HG02938 (cell line): ENCODE measurements around the gene RBM47.
A peak's percentile ranks its signal among the peaks of the same experiment; 100 is the strongest.

ENCODE experiments used
- ATAC-seq: cut with Tn5 transposase; IDR thresholded peaks from one replicate; pipeline ENCODE4 v1.9.1; 2021; ENCODE audit warnings: mild to moderate bottlenecking, moderate library complexity; ENCODE audit not compliant: unreplicated experiment

RBM47 gene

GRCh38 chr4:40626183-40626990 is 3.3 kb downstream of the RBM47 start:
- ATAC-seq, result no peak

GRCh38 chr4:40623707-40624106 is 6.0 kb downstream of the RBM47 start:
- ATAC-seq, result no peak

- no peak for ATAC-seq
Observed at GRCh38 chr4:40622913-40623312, 6.8 kb downstream of the RBM47 start.

GRCh38 chr4:40621592-40622512 is 7.8 kb downstream of the RBM47 start:
- peak; percentile 63 for ATAC-seq

GRCh38 chr4:40621229-40621591 is 8.5 kb downstream of the RBM47 start:
- peak; percentile 36 for ATAC-seq

GRCh38 chr4:40619600-40619999 is 10.1 kb downstream of the RBM47 start:
- ATAC-seq, result no peak

GRCh38 chr4:40617872-40618271 is 11.8 kb downstream of the RBM47 start:
- no peak for ATAC-seq

- no peak for ATAC-seq
Observed at GRCh38 chr4:40614031-40614430, 15.6 kb downstream of the RBM47 start.

- no peak for ATAC-seq
Observed at GRCh38 chr4:40613456-40613855, 16.2 kb downstream of the RBM47 start.

- ATAC-seq, result no peak
Observed at GRCh38 chr4:40612831-40613230, 16.8 kb downstream of the RBM47 start.

- no peak for ATAC-seq
Observed at GRCh38 chr4:40612283-40612682, 17.4 kb downstream of the RBM47 start.

- ATAC-seq, result no peak
Observed at GRCh38 chr4:40608628-40609027, 21.0 kb downstream of the RBM47 start.

GRCh38 chr4:40607221-40607620 is 22.4 kb downstream of the RBM47 start:
- ATAC-seq, result no peak

GRCh38 chr4:40606239-40606767 is 23.4 kb downstream of the RBM47 start:
- ATAC-seq, result no peak

- no peak for ATAC-seq
Observed at GRCh38 chr4:40603281-40603680, 26.4 kb downstream of the RBM47 start.

- no peak for ATAC-seq
Observed at GRCh38 chr4:40601641-40602040, 28.0 kb downstream of the RBM47 start.

GRCh38 chr4:40600850-40601249 is 28.8 kb downstream of the RBM47 start:
- no peak for ATAC-seq

GRCh38 chr4:40599431-40599830 is 30.2 kb downstream of the RBM47 start:
- no peak for ATAC-seq

- no peak for ATAC-seq
Observed at GRCh38 chr4:40596522-40596921, 33.1 kb downstream of the RBM47 start.

- no peak for ATAC-seq
Observed at GRCh38 chr4:40595981-40596380, 33.7 kb downstream of the RBM47 start.

GRCh38 chr4:40594261-40595178 is 35.1 kb downstream of the RBM47 start:
- no peak for ATAC-seq
